Gastrocnemius medialis (tissue), 4 donors: ENCODE data around the gene THRB. TPM values are rescaled to one million over a fixed set of nuclear protein-coding genes. Genes with fewer than 3 reads are reported as not detected.
A peak's percentile ranks its signal among the peaks of the same experiment; 100 is the strongest.

Experiments
- ATAC-seq, 2 donors: fragments of 150-250 bp; one replicate each; pipeline ENCODE4 v1.9.1; 2016
- DNase-seq, 2 donors: peaks; one replicate each; pipeline ENCODE4 v3.0.0-alpha.2; 2019
- H3K27ac ChIP-seq, 4 donors: fragments of 200-600 bp; sonication (generic); 1 replicate in 1 of 4; 2 replicates in 3 of 4; pipeline ENCODE4 v1.5.1; 2016 to 2018; ENCODE audit warnings: mild to moderate bottlenecking in 2 of 4, moderate library complexity in 1 of 4
- H3K27me3 ChIP-seq, 3 donors: fragments of 200-600 bp; sonication (generic) in 2 of 3; 1 replicate in 1 of 3; 2 replicates in 2 of 3; pipeline versions ENCODE4 v1.5.1 to v1.6.0; 2016 to 2019; ENCODE audit warnings: mild to moderate bottlenecking in 1 of 3, moderate library complexity in 1 of 3
- H3K36me3 ChIP-seq, 2 donors: fragments of 200-600 bp; sonication (generic) in 1 of 2; one replicate each; pipeline ENCODE4 v1.5.1; 2017 to 2018
- H3K4me1 ChIP-seq, 2 donors: fragments of 200-600 bp; sonication (generic) in 1 of 2; one replicate each; pipeline ENCODE4 v1.5.1; 2016 to 2017; ENCODE audit warnings: mild to moderate bottlenecking in 2 of 2
- H3K4me3 ChIP-seq, 4 donors: fragments of 200-600 bp; sonication (generic) in 3 of 4; 1 replicate in 1 of 4; 2 replicates in 3 of 4; pipeline ENCODE4 v1.5.1; 2016 to 2019; ENCODE audit warnings: mild to moderate bottlenecking in 2 of 4
- H3K9me3 ChIP-seq, 3 donors: fragments of 200-600 bp; sonication (generic) in 2 of 3; 1 replicate in 1 of 3; 2 replicates in 2 of 3; pipeline ENCODE4 v1.5.1; 2016 to 2019
- POLR2A ChIP-seq, 2 donors: fragments of 450-650 bp; IDR thresholded peaks; one replicate each; pipeline ENCODE4 v1.6.1; 2017; ENCODE audit warnings: antibody characterized with exemption in 2 of 2, mild to moderate bottlenecking in 2 of 2, moderate library complexity in 2 of 2
- in situ Hi-C, 4 donors: fragments of 200-750 bp; cut with MboI; loops; one replicate each; pipeline versions ENCODE4 v1.15.0 to v1.8.0; 2017; ENCODE audit warnings: low sequenced_read_pairs in 4 of 4
- intact Hi-C: fragments of 100-400 bp; cut with DNase I; formaldehyde crosslinking; loops from one replicate; pipeline ENCODE4 v1.15.1; 2023; ENCODE audit warnings: low total_unique reads
- total RNA-seq, 4 donors: library from RNA; depleted of rRNA; stranded (reverse); fragments of >200 nt; gene quantifications; one replicate each; pipeline versions ENCODE4 v1.1.0 to v1.2.3, GENCODE V29; 2016
- TF ChIP-seq, protein P1 (sequence below), 5 experiments: fragments of 450-650 bp in 3 of 5; fragments of 200-600 bp in 2 of 5; sonication (generic) in 2 of 5; IDR thresholded peaks in 4 of 5; conservative IDR thresholded peaks in 1 of 5; 1 replicate in 4 of 5; 2 replicates in 1 of 5; pipeline ENCODE4 v1.5.1; 2016 to 2019; ENCODE audit warnings: antibody characterized with exemption in 5 of 5, mild to moderate bottlenecking in 3 of 5, moderate library complexity in 3 of 5

Gene THRB
- total RNA-seq, 4 donors from 2014 or later: 20.1 to 60.0 (median 25.3) TPM

DNA sequence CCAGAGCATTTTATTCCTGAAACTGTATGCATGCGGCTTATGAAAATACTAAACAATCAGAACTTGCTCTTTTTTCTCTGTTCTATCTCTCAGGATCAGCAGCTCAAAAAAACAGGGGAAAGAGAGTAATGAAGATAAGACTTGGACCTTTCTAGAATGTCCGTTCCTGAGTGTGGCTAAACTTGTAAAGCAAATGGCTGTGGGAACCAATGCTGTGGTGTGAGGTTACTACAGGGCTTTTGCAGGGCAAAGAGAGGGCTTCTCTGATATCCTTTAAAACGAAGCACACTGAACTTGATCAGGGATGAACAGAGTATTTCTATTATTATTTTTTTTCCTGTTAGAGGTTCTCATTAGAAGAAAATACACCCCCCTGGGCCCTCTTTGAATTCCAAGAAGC, 223.4 kb downstream of the THRB start:
- Histone ChIP-seq H3K4me3 (no peak overlapping the region), H3K27ac (peak overlapping the region; percentile 48 to 78 (median 74)), H3K27me3 (no peaks in the 10 kb centered on the region), H3K4me1 (peaks cover 30 to 35% of the 10 kb centered on the region in 2 donors), H3K9me3 (no peaks in the 10 kb centered on the region), H3K36me3 (no peaks in the 10 kb centered on the region)
- no peak for TF ChIP-seq POLR2A (IDR thresholded peaks at IDR 0.05)
- TF ChIP-seq, protein P1, sequence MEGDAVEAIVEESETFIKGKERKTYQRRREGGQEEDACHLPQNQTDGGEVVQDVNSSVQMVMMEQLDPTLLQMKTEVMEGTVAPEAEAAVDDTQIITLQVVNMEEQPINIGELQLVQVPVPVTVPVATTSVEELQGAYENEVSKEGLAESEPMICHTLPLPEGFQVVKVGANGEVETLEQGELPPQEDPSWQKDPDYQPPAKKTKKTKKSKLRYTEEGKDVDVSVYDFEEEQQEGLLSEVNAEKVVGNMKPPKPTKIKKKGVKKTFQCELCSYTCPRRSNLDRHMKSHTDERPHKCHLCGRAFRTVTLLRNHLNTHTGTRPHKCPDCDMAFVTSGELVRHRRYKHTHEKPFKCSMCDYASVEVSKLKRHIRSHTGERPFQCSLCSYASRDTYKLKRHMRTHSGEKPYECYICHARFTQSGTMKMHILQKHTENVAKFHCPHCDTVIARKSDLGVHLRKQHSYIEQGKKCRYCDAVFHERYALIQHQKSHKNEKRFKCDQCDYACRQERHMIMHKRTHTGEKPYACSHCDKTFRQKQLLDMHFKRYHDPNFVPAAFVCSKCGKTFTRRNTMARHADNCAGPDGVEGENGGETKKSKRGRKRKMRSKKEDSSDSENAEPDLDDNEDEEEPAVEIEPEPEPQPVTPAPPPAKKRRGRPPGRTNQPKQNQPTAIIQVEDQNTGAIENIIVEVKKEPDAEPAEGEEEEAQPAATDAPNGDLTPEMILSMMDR (IDR thresholded peaks at IDR 0.05 in 4 of 5, conservative IDR thresholded peaks at IDR 0.05 in 1 of 5): no peak
- in situ Hi-C loops (loop anchor here in 2 of 4 donors (25.0 kb wide), 1 partner anchor 416 kb away; no protein-coding TSS in a partner anchor), intact Hi-C loops (no loop called here)
- peak; percentile 48 to 60 for ATAC-seq
- no peak for DNase-seq

DNA sequence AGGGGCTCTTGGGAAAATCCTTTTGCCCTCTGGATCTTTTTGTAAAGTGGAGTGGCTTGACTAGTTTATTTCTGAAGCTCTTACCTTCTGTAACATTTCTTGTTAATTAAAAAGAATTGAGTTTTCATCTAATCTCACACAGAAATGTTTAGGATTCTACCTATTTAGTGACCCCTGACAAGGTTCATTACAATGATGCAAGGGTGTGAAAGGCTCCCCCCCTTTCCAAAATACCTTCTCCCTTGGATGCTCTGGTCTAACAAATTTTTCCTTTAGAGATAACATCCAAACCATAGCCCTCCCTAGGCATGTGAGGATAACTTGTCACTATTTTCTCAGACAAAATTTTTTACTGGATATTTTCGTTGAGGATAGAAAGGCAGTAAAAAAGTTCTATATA, 223.9 kb downstream of the THRB start:
- no peak for DNase-seq
- H3K9me3 ChIP-seq: no peaks in the 10 kb centered on the region
- intact Hi-C loops: no loop called here
- peaks cover 34 to 35% of the 10 kb centered on the region in 2 donors for H3K4me1 ChIP-seq
- TF ChIP-seq, protein P1 (IDR thresholded peaks at IDR 0.05 in 4 of 5, conservative IDR thresholded peaks at IDR 0.05 in 1 of 5): no peak
- TF ChIP-seq POLR2A (IDR thresholded peaks at IDR 0.05): no peak
- H3K36me3 ChIP-seq: no peaks in the 10 kb centered on the region
- peak overlapping the region; percentile 48 to 78 (median 74) for H3K27ac ChIP-seq
- H3K4me3 ChIP-seq: no peak overlapping the region
- in situ Hi-C loops: loop anchor here in 2 of 4 donors (25.0 kb wide), 1 partner anchor 417 kb away; no protein-coding TSS in a partner anchor
- ATAC-seq: peak; percentile 10 to 15
- H3K27me3 ChIP-seq: no peaks in the 10 kb centered on the region

DNA sequence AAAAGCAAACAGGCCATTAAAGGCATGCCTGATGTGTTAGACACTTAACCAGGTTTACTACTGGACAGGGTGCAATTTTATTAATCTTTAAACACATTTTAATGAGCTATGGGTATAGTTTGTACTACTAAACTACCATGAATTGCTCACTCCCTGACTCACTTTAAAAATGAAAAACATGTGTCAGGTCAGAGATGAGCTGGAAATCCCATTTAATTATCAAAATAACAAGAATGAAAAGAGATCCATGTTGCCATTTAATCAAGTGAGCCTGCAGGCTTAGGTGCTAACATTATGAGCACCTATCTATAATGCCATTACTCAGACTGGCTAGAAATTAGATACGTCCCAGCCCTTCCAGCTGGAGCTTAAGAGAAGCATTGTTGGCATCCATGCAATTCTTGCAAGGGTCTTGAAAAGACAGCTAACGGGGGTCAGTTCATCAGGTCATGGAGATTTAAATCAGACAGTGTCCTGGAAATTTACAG, 224.4 kb downstream of the THRB start:
- Histone ChIP-seq H3K4me1 (peaks cover 34 to 35% of the 10 kb centered on the region in 2 donors), H3K36me3 (no peaks in the 10 kb centered on the region), H3K9me3 (no peaks in the 10 kb centered on the region), H3K4me3 (no peak overlapping the region), H3K27me3 (no peaks in the 10 kb centered on the region), H3K27ac (peak overlapping the region; percentile 48 to 78 (median 74))
- intact Hi-C loops (no loop called here), in situ Hi-C loops (loop anchor here in 2 of 4 donors (25.0 kb wide), 1 partner anchor 417 kb away; no protein-coding TSS in a partner anchor)
- DNase-seq: peak in 1 of 2 donors; percentile 20
- peak; percentile 87 to 89 for ATAC-seq
- TF ChIP-seq, protein P1 (IDR thresholded peaks at IDR 0.05 in 4 of 5, conservative IDR thresholded peaks at IDR 0.05 in 1 of 5): no peak
- no peak for TF ChIP-seq POLR2A (IDR thresholded peaks at IDR 0.05)

GRCh38 chr3:24264748-24265158, 229.9 kb downstream of the THRB start:
- ATAC-seq (no peak), DNase-seq (no peak)
- TF ChIP-seq POLR2A (IDR thresholded peaks at IDR 0.05): no peak
- TF ChIP-seq, protein P1 (IDR thresholded peaks at IDR 0.05 in 4 of 5, conservative IDR thresholded peaks at IDR 0.05 in 1 of 5): peak; percentile 64 to 79 (median 75)
- intact Hi-C loops: loop anchor here (5.0 to 10.0 kb wide), 2 partner anchors 88 to 320 kb away; no protein-coding TSS in a partner anchor
- no peaks in the 10 kb centered on the region for H3K27me3 ChIP-seq
- H3K9me3 ChIP-seq: no peaks in the 10 kb centered on the region
- no peak overlapping the region for H3K27ac ChIP-seq
- H3K4me3 ChIP-seq: no peak overlapping the region
- H3K36me3 ChIP-seq: no peaks in the 10 kb centered on the region
- H3K4me1 ChIP-seq: peaks cover 22 to 57% of the 10 kb centered on the region in 2 donors
- in situ Hi-C loops: loop anchor here in 3 of 4 donors (10.0 to 25.0 kb wide), 3 partner anchors 230 to 423 kb away; partner anchors contain the start of gene THRB (in 2 of the 3)
